Measurements from ENCODE around the gene ERI3. TPM values are rescaled to one million over a fixed set of nuclear protein-coding genes. Genes with fewer than 3 reads are reported as not detected.

The ERI3 gene
- total RNA-seq, 2 donors from 2014 or later, result 30.4 to 45.5 TPM

DNA sequence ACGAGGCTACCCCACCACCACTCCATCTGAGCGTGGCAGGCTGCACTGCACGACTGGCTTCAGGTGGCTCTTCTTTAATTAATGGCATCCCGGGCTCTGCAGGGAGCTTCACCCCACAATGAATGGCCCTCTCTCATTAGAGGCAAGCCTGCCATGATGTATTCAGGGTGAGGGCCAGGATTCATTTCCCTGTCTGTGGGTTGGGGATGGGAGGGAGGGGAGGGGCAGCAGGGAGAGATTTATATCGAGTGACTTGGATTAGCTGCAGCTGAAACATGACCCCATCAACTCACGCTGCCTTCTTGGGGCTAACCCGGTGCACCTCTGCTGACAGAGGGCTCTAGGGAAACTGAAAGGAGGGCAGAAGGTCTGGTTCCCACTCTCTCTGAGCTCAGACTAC lies 54.2 kb downstream of the ERI3 start:
- Mint-ChIP-seq H3K27me3 (ENCODE audit: low read depth) (no peaks in the 10 kb centered on the region), H3K4me3 (no peak overlapping the region)

DNA sequence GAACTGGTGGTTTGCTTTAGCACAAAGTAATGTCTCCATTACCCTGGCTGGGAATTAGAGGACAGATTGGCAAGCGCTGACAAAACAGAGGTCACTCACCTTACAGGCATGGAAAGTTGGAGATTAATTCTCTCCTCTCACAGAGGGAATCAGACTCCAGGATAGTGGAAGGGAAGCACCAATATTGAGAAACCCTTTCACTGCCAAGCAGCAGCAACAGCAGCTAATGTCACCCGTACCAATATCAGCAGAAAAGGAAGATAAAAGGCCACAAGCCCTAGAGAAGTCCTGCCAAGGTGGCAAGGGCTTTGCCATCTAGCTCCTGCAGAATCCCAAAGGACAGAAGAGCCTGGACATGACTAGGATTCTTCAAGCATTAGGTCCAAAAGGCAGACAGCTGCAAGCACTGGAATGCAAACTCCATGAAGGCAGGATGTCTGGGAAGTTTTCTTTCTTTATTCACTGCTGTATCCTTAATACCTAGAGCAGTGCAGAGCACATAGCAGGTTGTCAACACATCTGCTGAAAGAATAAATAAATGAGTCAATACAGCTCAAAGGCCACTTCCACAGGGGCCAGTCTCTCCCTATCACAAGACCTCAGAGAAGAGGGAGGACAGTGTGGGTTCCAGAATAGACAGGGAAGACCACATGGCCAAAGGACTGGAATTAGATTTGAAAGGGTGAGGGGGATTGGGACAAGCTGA lies 57.2 kb downstream of the ERI3 start:
- Mint-ChIP-seq H3K27ac (no peak overlapping the region), H3K4me1 (ENCODE audit: low read depth) (no peaks in the 10 kb centered on the region), H3K27me3 (ENCODE audit: low read depth) (no peaks in the 10 kb centered on the region), H3K36me3 (ENCODE audit: insufficient read depth in 2 of 2) (peaks cover 0 to 7% of the 10 kb centered on the region in 2 donors), H3K4me3 (no peak overlapping the region), H3K9me3 (no peaks in the 10 kb centered on the region)
- ATAC-seq (replicated peaks in 1 of 2) (no peak), DNase-seq (no peak)

More for the DNA sequence above, 54.2 kb downstream of the ERI3 start:
- ATAC-seq (replicated peaks in 1 of 2) (no peak), DNase-seq (no peak)
- Mint-ChIP-seq H3K4me1 (ENCODE audit: low read depth) (peaks cover 12% of the 10 kb centered on the region), H3K27ac (no peak overlapping the region), H3K36me3 (ENCODE audit: insufficient read depth in 2 of 2) (peaks cover 4 to 14% of the 10 kb centered on the region in 2 donors), H3K9me3 (no peaks in the 10 kb centered on the region)

GRCh38 chr1:44296806-44297205 lies 58.3 kb downstream of the ERI3 start:
- DNase-seq (no peak), ATAC-seq (replicated peaks in 1 of 2) (no peak)
- Mint-ChIP-seq H3K36me3 (ENCODE audit: insufficient read depth in 2 of 2) (peaks cover 0 to 3% of the 10 kb centered on the region in 2 donors), H3K9me3 (no peaks in the 10 kb centered on the region), H3K4me3 (no peak overlapping the region), H3K4me1 (ENCODE audit: low read depth) (no peaks in the 10 kb centered on the region), H3K27ac (no peak overlapping the region), H3K27me3 (ENCODE audit: low read depth) (no peaks in the 10 kb centered on the region)

DNA sequence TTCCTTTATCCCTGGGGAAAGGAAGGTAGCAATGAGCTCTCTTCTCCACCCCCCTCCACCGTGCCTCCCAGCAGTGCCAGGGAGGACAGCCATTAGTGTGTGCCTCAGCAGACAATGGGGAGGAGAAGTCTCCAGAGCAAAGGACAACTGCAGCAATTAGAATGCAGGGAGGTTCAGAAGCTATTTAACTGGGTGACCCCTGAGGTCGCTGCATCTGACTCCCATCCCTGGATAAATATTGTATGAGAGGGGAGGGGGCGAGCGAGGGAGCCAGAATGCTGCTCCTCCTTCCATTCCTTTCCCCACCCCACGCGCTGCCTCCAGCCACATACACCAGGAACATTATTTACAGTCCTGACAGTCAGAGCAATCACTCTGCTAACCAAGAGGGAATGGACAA lies 59.0 kb downstream of the ERI3 start:
- Mint-ChIP-seq H3K27me3 (ENCODE audit: low read depth) (no peaks in the 10 kb centered on the region), H3K4me1 (ENCODE audit: low read depth) (no peaks in the 10 kb centered on the region), H3K36me3 (ENCODE audit: insufficient read depth in 2 of 2) (peaks cover 0 to 3% of the 10 kb centered on the region in 2 donors), H3K4me3 (no peak overlapping the region), H3K9me3 (no peaks in the 10 kb centered on the region), H3K27ac (no peak overlapping the region)
- ATAC-seq (replicated peaks in 1 of 2), result no peak
- DNase-seq, result no peak

DNA sequence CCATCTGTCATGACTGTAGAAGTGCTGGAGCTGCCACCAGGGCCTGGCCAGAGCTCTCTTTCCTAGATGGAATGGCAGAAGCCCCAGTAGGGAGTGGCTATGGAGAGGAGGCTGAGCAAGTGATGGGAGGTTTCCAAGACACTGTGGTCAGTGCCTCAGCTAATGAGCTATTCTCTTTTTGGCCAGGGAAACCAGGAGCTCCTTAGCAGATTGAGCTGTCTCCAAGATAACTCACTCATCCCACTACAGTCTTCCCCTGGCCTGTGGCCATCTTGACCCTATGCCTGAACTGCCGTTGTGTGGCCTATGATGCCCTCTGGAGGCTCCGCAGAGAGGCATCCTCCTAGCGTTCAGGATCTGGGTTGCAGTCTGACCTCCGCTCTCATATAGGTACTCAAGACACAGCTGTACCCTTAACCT lies 60.5 kb downstream of the ERI3 start:
- no peaks in the 10 kb centered on the region for H3K27me3 Mint-ChIP-seq (ENCODE audit: low read depth)
- peaks cover 0 to 3% of the 10 kb centered on the region in 2 donors for H3K36me3 Mint-ChIP-seq (ENCODE audit: insufficient read depth in 2 of 2)
- ATAC-seq (replicated peaks in 1 of 2) (no peak), DNase-seq (no peak)
- H3K4me1 Mint-ChIP-seq (ENCODE audit: low read depth), result no peaks in the 10 kb centered on the region
- no peaks in the 10 kb centered on the region for H3K9me3 Mint-ChIP-seq
- H3K4me3 Mint-ChIP-seq, result no peak overlapping the region
- H3K27ac Mint-ChIP-seq, result no peak overlapping the region

DNA sequence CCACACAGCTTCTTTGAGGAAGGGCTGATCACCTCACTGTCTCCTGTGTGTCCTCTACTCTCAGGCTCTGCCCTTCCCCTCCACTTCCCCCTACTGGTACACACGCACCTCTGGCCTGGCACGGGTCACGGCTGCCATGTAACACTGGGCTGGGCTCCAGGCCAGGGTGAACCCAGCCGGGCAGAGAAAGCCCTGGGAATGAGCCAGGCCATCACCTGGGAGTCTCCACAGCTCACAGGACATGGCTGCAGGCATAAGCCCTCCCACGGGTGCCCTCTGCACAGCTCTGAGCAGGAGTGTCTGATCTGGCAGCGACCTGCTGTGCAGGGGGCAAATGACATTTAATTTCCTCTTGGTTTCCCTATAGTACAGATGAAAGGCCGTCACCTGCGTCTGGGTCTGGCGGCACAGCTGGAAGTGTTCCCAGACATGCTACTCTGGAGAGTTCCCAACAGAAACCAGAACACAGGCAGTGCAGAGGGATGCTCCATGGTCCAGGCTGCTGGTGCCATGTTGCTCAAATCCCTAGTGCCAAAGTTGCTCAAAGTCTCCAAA lies 61.2 kb downstream of the ERI3 start:
- no peak for ATAC-seq (replicated peaks in 1 of 2)
- no peak overlapping the region for H3K27ac Mint-ChIP-seq
- DNase-seq, result no peak
- H3K4me1 Mint-ChIP-seq (ENCODE audit: low read depth), result no peaks in the 10 kb centered on the region
- no peak overlapping the region for H3K4me3 Mint-ChIP-seq
- no peaks in the 10 kb centered on the region for H3K27me3 Mint-ChIP-seq (ENCODE audit: low read depth)
- H3K9me3 Mint-ChIP-seq, result no peaks in the 10 kb centered on the region
- peaks cover 0 to 3% of the 10 kb centered on the region in 2 donors for H3K36me3 Mint-ChIP-seq (ENCODE audit: insufficient read depth in 2 of 2)

- Mint-ChIP-seq H3K27ac (no peak overlapping the region), H3K4me3 (no peak overlapping the region), H3K4me1 (ENCODE audit: low read depth) (no peaks in the 10 kb centered on the region), H3K27me3 (ENCODE audit: low read depth) (no peaks in the 10 kb centered on the region), H3K9me3 (no peaks in the 10 kb centered on the region), H3K36me3 (ENCODE audit: insufficient read depth in 2 of 2) (peaks cover 0 to 2% of the 10 kb centered on the region in 2 donors)
- ATAC-seq (replicated peaks in 1 of 2) (no peak), DNase-seq (no peak)
Observed at GRCh38 chr1:44292651-44293050, 62.4 kb downstream of the ERI3 start.

GRCh38 chr1:44290250-44291094 lies 64.6 kb downstream of the ERI3 start:
- H3K4me3 Mint-ChIP-seq, result no peak overlapping the region
- no peak for DNase-seq
- ATAC-seq (replicated peaks in 1 of 2), result no peak
- H3K36me3 Mint-ChIP-seq (ENCODE audit: insufficient read depth in 2 of 2), result no peaks in the 10 kb centered on the region
- no peak overlapping the region for H3K27ac Mint-ChIP-seq
- H3K9me3 Mint-ChIP-seq, result no peaks in the 10 kb centered on the region
- H3K4me1 Mint-ChIP-seq (ENCODE audit: low read depth), result no peaks in the 10 kb centered on the region
- no peaks in the 10 kb centered on the region for H3K27me3 Mint-ChIP-seq (ENCODE audit: low read depth)

DNA sequence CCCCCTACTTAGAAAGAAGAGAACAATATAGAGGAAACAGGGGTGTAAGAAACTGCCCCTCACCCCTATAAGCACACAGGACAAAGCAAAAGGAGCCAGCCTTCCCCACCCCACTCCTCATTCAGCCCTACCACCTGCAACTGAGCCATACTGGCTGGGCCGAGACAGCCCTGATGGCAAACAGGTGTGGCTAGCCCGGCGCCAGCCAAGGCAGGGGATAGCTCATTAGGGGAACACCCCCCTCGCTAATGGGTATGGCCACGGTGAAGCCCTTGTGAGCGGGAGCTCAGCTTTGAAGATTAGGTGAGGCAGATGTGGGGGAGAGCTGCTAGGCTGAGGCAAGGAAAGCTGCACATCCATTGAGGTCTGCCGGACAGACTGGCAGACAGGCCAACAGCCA lies 65.5 kb downstream of the ERI3 start:
- H3K27me3 Mint-ChIP-seq (ENCODE audit: low read depth), result no peaks in the 10 kb centered on the region
- H3K27ac Mint-ChIP-seq, result no peak overlapping the region
- no peaks in the 10 kb centered on the region for H3K4me1 Mint-ChIP-seq (ENCODE audit: low read depth)
- H3K9me3 Mint-ChIP-seq, result no peaks in the 10 kb centered on the region
- H3K36me3 Mint-ChIP-seq (ENCODE audit: insufficient read depth in 2 of 2), result peaks cover 0 to 2% of the 10 kb centered on the region in 2 donors
- no peak overlapping the region for H3K4me3 Mint-ChIP-seq
- ATAC-seq (replicated peaks in 1 of 2), result no peak
- DNase-seq, result no peak

DNA sequence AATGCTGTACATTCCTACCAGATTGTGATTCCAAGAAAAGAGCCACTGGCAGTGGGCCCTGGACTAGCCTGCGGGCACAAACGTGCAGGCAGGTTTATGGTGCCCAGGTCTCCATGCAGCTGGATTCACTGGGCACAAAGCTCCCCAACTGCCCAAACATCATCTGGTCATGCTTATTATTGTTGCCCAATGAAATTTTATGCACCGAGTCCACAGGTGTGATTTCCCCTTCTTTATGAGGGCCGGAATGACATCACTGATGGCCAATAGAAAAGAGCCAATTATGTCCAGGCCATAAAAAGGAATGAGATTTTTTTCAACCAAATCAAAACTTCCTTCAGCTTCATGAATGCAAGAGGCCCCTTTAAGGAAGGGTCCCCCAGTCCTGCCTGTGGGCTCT lies 66.2 kb downstream of the ERI3 start:
- H3K36me3 Mint-ChIP-seq (ENCODE audit: insufficient read depth in 2 of 2), result peaks cover 0 to 3% of the 10 kb centered on the region in 2 donors
- no peak overlapping the region for H3K4me3 Mint-ChIP-seq
- DNase-seq (no peak), ATAC-seq (replicated peaks in 1 of 2) (no peak)
- no peaks in the 10 kb centered on the region for H3K4me1 Mint-ChIP-seq (ENCODE audit: low read depth)
- H3K9me3 Mint-ChIP-seq, result no peaks in the 10 kb centered on the region
- no peak overlapping the region for H3K27ac Mint-ChIP-seq
- no peaks in the 10 kb centered on the region for H3K27me3 Mint-ChIP-seq (ENCODE audit: low read depth)

GRCh38 chr1:44284184-44284583 lies 70.9 kb downstream of the ERI3 start:
- no peak for ATAC-seq (replicated peaks in 1 of 2)
- no peaks in the 10 kb centered on the region for H3K27me3 Mint-ChIP-seq (ENCODE audit: low read depth)
- H3K36me3 Mint-ChIP-seq (ENCODE audit: insufficient read depth in 2 of 2), result peaks cover 0 to 3% of the 10 kb centered on the region in 2 donors
- H3K9me3 Mint-ChIP-seq, result no peaks in the 10 kb centered on the region
- no peak overlapping the region for H3K27ac Mint-ChIP-seq
- H3K4me3 Mint-ChIP-seq, result no peak overlapping the region
- H3K4me1 Mint-ChIP-seq (ENCODE audit: low read depth), result no peaks in the 10 kb centered on the region
- no peak for DNase-seq

DNA sequence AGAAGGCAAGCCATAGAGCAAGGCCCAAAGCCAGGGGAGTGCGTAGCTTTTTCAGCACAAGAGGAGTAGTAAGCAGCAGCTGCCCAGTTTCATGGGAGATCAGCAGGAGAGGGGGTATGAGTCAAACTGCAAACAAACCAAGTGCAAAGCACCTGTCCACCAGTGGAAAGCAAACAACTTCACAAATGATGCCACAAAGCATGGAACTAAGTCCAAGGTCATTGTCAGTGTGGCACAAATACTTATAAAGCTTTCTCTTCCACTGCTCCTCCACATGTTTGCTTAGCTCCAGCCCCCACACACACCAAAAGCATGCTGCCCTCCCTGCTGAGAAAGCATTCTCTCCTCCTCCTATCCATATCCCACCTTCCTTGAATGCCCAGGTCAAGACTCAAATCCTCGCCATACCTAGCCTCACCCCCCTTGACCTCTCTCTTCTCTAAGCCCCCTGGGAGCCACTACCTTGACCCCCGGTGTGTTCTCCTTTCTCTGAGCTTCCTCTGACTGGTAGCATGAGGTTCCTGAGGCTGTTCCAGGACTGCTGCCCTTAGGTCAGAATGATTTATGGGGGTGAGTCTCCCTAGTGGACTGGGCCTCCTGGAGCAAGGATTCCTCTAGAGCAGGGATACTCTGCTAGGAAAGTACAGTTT lies 71.4 kb downstream of the ERI3 start:
- Mint-ChIP-seq H3K27me3 (ENCODE audit: low read depth) (no peaks in the 10 kb centered on the region), H3K36me3 (ENCODE audit: insufficient read depth in 2 of 2) (peaks cover 0 to 3% of the 10 kb centered on the region in 2 donors), H3K27ac (no peak overlapping the region), H3K4me1 (ENCODE audit: low read depth) (no peaks in the 10 kb centered on the region), H3K4me3 (no peak overlapping the region), H3K9me3 (no peaks in the 10 kb centered on the region)
- no peak for DNase-seq
- no peak for ATAC-seq (replicated peaks in 1 of 2)
